ENCODE measurements around the gene RUNX1. TPM values are rescaled to one million over a fixed set of nuclear protein-coding genes. Genes with fewer than 3 reads are reported as not detected.

Gene RUNX1
- total and polyA plus RNA-seq, 8 donors: 7.5 to 89.6 (median 10.8) TPM

- intact Hi-C loops (cut with DNase I): no loop called here
- ATAC-seq: no peak
- no peaks in the 10 kb centered on the region for H3K9me3 ChIP-seq
- no peaks in the 10 kb centered on the region for H3K27me3 ChIP-seq
- H3K36me3 ChIP-seq: peaks cover 8 to 95% of the 10 kb centered on the region in 2 donors
- no peak for TF ChIP-seq CTCF (IDR thresholded peaks at IDR 0.05)
- peaks cover 11 to 21% of the 10 kb centered on the region in 2 donors for H3K4me1 ChIP-seq
- no peak overlapping the region for H3K27ac ChIP-seq
- no peak for DNase-seq
- no peak overlapping the region for H3K4me3 ChIP-seq
Observed at GRCh38 chr21:34859976-34860653, 189.0 kb downstream of the RUNX1 start.

DNA sequence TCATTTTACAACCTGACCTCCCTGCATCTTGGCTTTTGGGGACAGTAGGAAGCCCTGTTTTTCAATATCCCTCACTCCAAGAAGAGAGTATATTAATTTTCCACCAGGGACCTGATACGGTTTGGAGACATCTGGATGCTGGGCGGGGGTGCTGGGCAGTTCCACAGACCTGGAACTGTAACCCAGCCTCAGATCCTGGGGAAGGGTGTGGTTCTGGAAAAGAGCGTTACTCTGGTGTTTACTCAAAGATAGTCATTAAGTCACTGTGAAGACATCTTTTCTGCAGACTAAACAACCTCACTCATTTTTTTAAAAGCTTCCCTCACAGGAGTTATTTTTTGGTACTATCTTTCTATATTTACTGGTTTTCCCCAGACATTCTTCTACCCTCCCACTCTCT, 190.5 kb downstream of the RUNX1 start:
- no peak for TF ChIP-seq CTCF (IDR thresholded peaks at IDR 0.05)
- intact Hi-C loops (cut with DNase I): no loop called here
- ATAC-seq (no peak), DNase-seq (no peak)
- no peaks in the 10 kb centered on the region for H3K27me3 ChIP-seq
- no peak overlapping the region for H3K4me3 ChIP-seq
- H3K9me3 ChIP-seq: no peaks in the 10 kb centered on the region
- H3K4me1 ChIP-seq: peaks cover 0 to 13% of the 10 kb centered on the region in 2 donors
- H3K27ac ChIP-seq: no peak overlapping the region
- H3K36me3 ChIP-seq: peaks cover 8 to 96% of the 10 kb centered on the region in 2 donors

GRCh38 chr21:34857874-34858273, 191.2 kb downstream of the RUNX1 start:
- DNase-seq: no peak
- Histone ChIP-seq H3K27me3 (no peaks in the 10 kb centered on the region), H3K9me3 (no peaks in the 10 kb centered on the region), H3K4me1 (peaks cover 0 to 20% of the 10 kb centered on the region in 2 donors), H3K36me3 (peaks cover 8 to 99% of the 10 kb centered on the region in 2 donors), H3K4me3 (no peak overlapping the region), H3K27ac (no peak overlapping the region)
- no peak for ATAC-seq
- intact Hi-C loops (cut with DNase I): no loop called here
- no peak for TF ChIP-seq CTCF (IDR thresholded peaks at IDR 0.05)

- peaks cover 0 to 21% of the 10 kb centered on the region in 2 donors for H3K4me1 ChIP-seq
- intact Hi-C loops (cut with DNase I): no loop called here
- DNase-seq (no peak), ATAC-seq (no peak)
- TF ChIP-seq CTCF (IDR thresholded peaks at IDR 0.05): no peak
- peaks cover 8 to 99% of the 10 kb centered on the region in 2 donors for H3K36me3 ChIP-seq
- no peak overlapping the region for H3K27ac ChIP-seq
- no peaks in the 10 kb centered on the region for H3K9me3 ChIP-seq
- H3K4me3 ChIP-seq: no peak overlapping the region
- H3K27me3 ChIP-seq: no peaks in the 10 kb centered on the region
Observed at GRCh38 chr21:34857122-34857713, 191.9 kb downstream of the RUNX1 start.

DNA sequence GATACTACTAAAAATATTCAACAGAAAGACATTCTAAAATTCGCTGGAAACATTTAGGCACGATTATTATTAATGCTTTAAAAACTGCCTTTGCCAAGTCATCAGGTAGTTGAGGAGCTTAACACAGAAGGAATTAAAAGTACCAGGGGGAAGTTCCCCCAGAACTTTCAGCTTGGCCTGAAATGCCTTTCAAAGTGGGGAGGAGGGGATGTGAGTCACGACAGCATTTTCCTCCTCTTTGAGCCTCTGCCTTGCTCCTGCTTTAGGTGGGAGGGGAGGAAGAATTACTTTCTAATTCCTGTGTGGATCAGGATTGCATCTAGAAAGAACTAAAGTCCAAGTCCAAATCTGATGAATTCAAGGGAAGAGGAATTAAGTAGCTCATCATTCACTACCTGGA, 196.7 kb downstream of the RUNX1 start:
- DNase-seq: no peak
- no peak for ATAC-seq
- H3K4me1 ChIP-seq: peaks cover 0 to 25% of the 10 kb centered on the region in 2 donors
- H3K4me3 ChIP-seq: no peak overlapping the region
- no peak overlapping the region for H3K27ac ChIP-seq
- H3K36me3 ChIP-seq: peaks cover 7 to 89% of the 10 kb centered on the region in 2 donors
- no peaks in the 10 kb centered on the region for H3K27me3 ChIP-seq
- H3K9me3 ChIP-seq: no peaks in the 10 kb centered on the region
- intact Hi-C loops (cut with DNase I): no loop called here
- TF ChIP-seq CTCF (IDR thresholded peaks at IDR 0.05): no peak
